A549 (cell line): ENCODE measurements around the gene COQ10A. TPM values are rescaled to one million over a fixed set of nuclear protein-coding genes. Genes with fewer than 3 reads are reported as not detected.

Experiments
- ATAC-seq, 2 experiments: fragments of 200-7000 bp in 1 of 2; fragments of >200 bp in 1 of 2; cut with Nextera tagmentation in 1 of 2; cut with Tn5 transposase in 1 of 2; 3 replicates each; pipeline versions ENCODE4 v1.8.0 to v1.9.1; 2018 to 2020; ENCODE audit warnings: mild to moderate bottlenecking in 1 of 2, moderate library complexity in 1 of 2
- CTCF ChIA-PET: fragments of 300-600 bp; sonication (Branson Sonifier 250); formaldehyde crosslinking; extraction: SDS; loops from one replicate; lab custom pipeline; 2021; ENCODE audit warnings: antibody characterized with exemption, inconsistent platforms; lab: Yijun Ruan, JAX
- POLR2A ChIA-PET: fragments of 350-600 bp; formaldehyde crosslinking; extraction: SDS; loops from one replicate; lab custom pipeline; 2021; ENCODE audit warnings: antibody characterized with exemption, inconsistent platforms; lab: Yijun Ruan, JAX
- DNase-seq, 2 experiments: peaks; one replicate each; pipeline versions ENCODE4 v3.0.0 to v3.0.0-alpha.2; 2011 to 2016; ENCODE audit warnings: low read depth in 1 of 2, low spot score in 1 of 2
- FAIRE-seq: peaks from 2 replicates; lab custom pipeline; 2011; peaks lifted over from hg19 to GRCh38; lab: Jason Lieb, UNC
- H3K27ac ChIP-seq, 2 experiments: fragments of >200 bp; sonication (Bioruptor Twin); formaldehyde crosslinking; 3 replicates each; pipeline ENCODE4 v1.5.1; 2016 to 2017
- H3K4me1 ChIP-seq: fragments of >200 bp; sonication (Bioruptor Twin); formaldehyde crosslinking; 3 replicates; pipeline ENCODE4 v1.6.1; 2016
- H3K4me2 ChIP-seq: fragments of >200 bp; sonication (Bioruptor Twin); formaldehyde crosslinking; 3 replicates; pipeline ENCODE4 v1.6.1; 2016
- H3K4me3 ChIP-seq: fragments of >200 bp; sonication (Bioruptor Twin); formaldehyde crosslinking; 3 replicates; pipeline ENCODE4 v1.5.1; 2016
- H3K9me3 ChIP-seq: fragments of >200 bp; sonication (Bioruptor Twin); formaldehyde crosslinking; 3 replicates; pipeline ENCODE4 v1.6.1; 2016
- CEBPB ChIP-seq, 2 experiments: fragments of >200 bp in 1 of 2; sonication (Bioruptor Twin) in 1 of 2; formaldehyde crosslinking in 1 of 2; IDR thresholded peaks; 2 replicates each; pipeline ENCODE4 v1.6.1; 2012 to 2016
- CHD2 ChIP-seq: fragments of 150-350 bp; IDR thresholded peaks from 2 replicates; pipeline ENCODE4 v1.6.1; 2014; ENCODE audit warnings: low read length; ENCODE audit not compliant: partially characterized antibody
- CHD4 ChIP-seq: fragments of 200-600 bp; sonication (generic); IDR thresholded peaks from 2 replicates; pipeline ENCODE4 v1.6.1; 2016; ENCODE audit warnings: antibody characterized with exemption, mild to moderate bottlenecking, borderline replicate concordance
- EP300 ChIP-seq, 2 experiments: fragments of >200 bp; sonication (Bioruptor Twin); formaldehyde crosslinking; IDR thresholded peaks; 2 replicates in 1 of 2; 3 replicates in 1 of 2; pipeline ENCODE4 v1.6.1; 2016 to 2017
- ESRRA ChIP-seq: fragments of 150-350 bp; IDR thresholded peaks from 2 replicates; pipeline ENCODE4 v1.6.1; 2014; ENCODE audit warnings: mild to moderate bottlenecking, low read length, borderline replicate concordance
- FOSL2 ChIP-seq, 2 experiments: fragments of 450-650 bp in 1 of 2; fragments of >200 bp in 1 of 2; sonication (Bioruptor Twin) in 1 of 2; formaldehyde crosslinking; IDR thresholded peaks; 2 replicates each; pipeline versions ENCODE4 v1.5.0 to v1.6.1; 2016 to 2020; ENCODE audit warnings: mild to moderate bottlenecking in 1 of 2, moderate library complexity in 1 of 2
- FOXS1 ChIP-seq: fragments of 250-450 bp; sonication (Bioruptor Pico); IDR thresholded peaks from 2 replicates; pipeline ENCODE4 v1.5.0; 2020; ENCODE audit warnings: mild to moderate bottlenecking, moderate library complexity
- GATA3 ChIP-seq: IDR thresholded peaks from 2 replicates; pipeline ENCODE4 v1.6.1; 2012; ENCODE audit warnings: borderline replicate concordance
- JUN ChIP-seq, 2 experiments: fragments of >200 bp; sonication (Bioruptor Twin); formaldehyde crosslinking; IDR thresholded peaks; 2 replicates in 1 of 2; 3 replicates in 1 of 2; pipeline ENCODE4 v1.6.1; 2016 to 2017
- KDM5A ChIP-seq: fragments of 200-600 bp; sonication (generic); IDR thresholded peaks from 2 replicates; pipeline ENCODE4 v1.6.1; 2016; ENCODE audit warnings: antibody characterized with exemption, mild to moderate bottlenecking
- MYC ChIP-seq: IDR thresholded peaks from 2 replicates; pipeline ENCODE4 v1.6.1; 2012; ENCODE audit warnings: mild to moderate bottlenecking, inconsistent platforms, low read length, improper control_type of control experiment, borderline replicate concordance
- NPAS2 ChIP-seq: fragments of 250-450 bp; sonication (Bioruptor Pico); IDR thresholded peaks from 2 replicates; pipeline ENCODE4 v1.8.0; 2022; ENCODE audit warnings: mild to moderate bottlenecking, moderate library complexity, borderline replicate concordance
- PHF8 ChIP-seq: fragments of 200-600 bp; sonication (generic); IDR thresholded peaks from 2 replicates; pipeline ENCODE4 v1.6.1; 2016; ENCODE audit warnings: low read depth, mild to moderate bottlenecking, antibody characterized with exemption, moderate library complexity, borderline replicate concordance
- POLR2A ChIP-seq: IDR thresholded peaks from 2 replicates; pipeline ENCODE4 v1.6.1; 2012; ENCODE audit warnings: mild to moderate bottlenecking, low read length
- RAD21 ChIP-seq, 2 experiments: fragments of >200 bp in 1 of 2; sonication (Bioruptor Twin) in 1 of 2; formaldehyde crosslinking in 1 of 2; IDR thresholded peaks in 1 of 2; conservative IDR thresholded peaks in 1 of 2; 2 replicates in 1 of 2; 3 replicates in 1 of 2; pipeline ENCODE4 v1.6.1; 2012 to 2018; ENCODE audit warnings: inconsistent platforms in 1 of 2
- TFCP2L1 ChIP-seq: fragments of 250-450 bp; sonication (Bioruptor Pico); IDR thresholded peaks from 2 replicates; pipeline ENCODE4 v1.5.0; 2021; ENCODE audit warnings: mild to moderate bottlenecking
- WGBS: methylation state at CpG from one replicate; pipeline ENCODE4 v1.1.6; 2017; ENCODE audit errors: missing lambda C conversion rate; 5-methylcytosine and 5-hydroxymethylcytosine counted together
- polyA plus RNA-seq, 4 experiments: library from polyadenylated mRNA; depleted of rRNA in 3 of 4; stranded (reverse); fragments of >200 nt; fragmentation: RNase III in 1 of 4; extraction: RNeasy Plus Mini Kit Qiagen cat#74134 plus additional on column Dnase treatment in 1 of 4; gene quantifications; 2 replicates in 3 of 4; 3 replicates in 1 of 4; pipeline ENCODE4 v1.2.3, GENCODE V29; 2011 to 2017
- TF ChIP-seq, protein P1 (sequence below): fragments of 250-450 bp; sonication (Bioruptor Pico); IDR thresholded peaks from 2 replicates; pipeline ENCODE4 v1.5.0; 2021; ENCODE audit warnings: mild to moderate bottlenecking, moderate library complexity, borderline replicate concordance
- TF ChIP-seq, protein P2 (sequence below): IDR thresholded peaks from 2 replicates; pipeline ENCODE4 v1.6.1; 2012
- TF ChIP-seq, protein P3 (sequence below): IDR thresholded peaks from 2 replicates; pipeline ENCODE4 v1.6.1; 2012; ENCODE audit warnings: low read depth, borderline replicate concordance
- TF ChIP-seq, protein P4 (sequence below): fragments of 200-600 bp; sonication (generic); IDR thresholded peaks from 2 replicates; pipeline ENCODE4 v1.6.1; 2016; ENCODE audit warnings: antibody characterized with exemption, mild to moderate bottlenecking, moderate library complexity
- TF ChIP-seq, protein P5 (sequence below): IDR thresholded peaks from 2 replicates; pipeline ENCODE4 v1.6.1; 2012
- TF ChIP-seq, protein P6 (sequence below): fragments of 450-650 bp; IDR thresholded peaks from 2 replicates; pipeline ENCODE4 v1.6.1; 2014; ENCODE audit warnings: antibody characterized with exemption
- TF ChIP-seq, protein P7 (sequence below): fragments of 250-450 bp; sonication (Bioruptor Pico); IDR thresholded peaks from 2 replicates; pipeline ENCODE4 v1.5.0; 2020; ENCODE audit warnings: low read depth, mild to moderate bottlenecking, moderate library complexity
- TF ChIP-seq, protein P8 (sequence below): fragments of >200 bp; sonication (Bioruptor Twin); formaldehyde crosslinking; IDR thresholded peaks from 3 replicates; pipeline ENCODE4 v1.6.1; 2016

COQ10A gene
- polyA plus RNA-seq, 2 of the 4 experiments (the other 2 are of a cell fraction): 23.5 to 40.9 TPM

DNA sequence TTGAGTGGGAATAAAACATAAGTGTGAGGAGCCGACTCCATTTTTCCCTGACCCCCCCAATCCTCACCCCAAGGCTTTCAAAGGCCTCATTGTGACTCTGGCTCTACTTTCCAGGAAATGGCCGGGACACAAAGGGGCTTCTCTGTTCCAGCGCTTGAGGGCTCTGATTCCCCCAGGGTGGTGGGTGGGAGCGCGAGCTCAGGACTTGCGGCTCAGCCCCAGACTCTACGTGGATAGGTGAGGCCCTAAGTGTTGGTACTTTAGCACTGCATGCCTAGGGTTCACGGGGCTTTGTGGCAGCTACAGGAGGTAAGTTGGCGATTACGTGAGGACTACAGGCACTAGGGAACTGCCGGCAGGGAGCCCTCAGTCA lies 48.5 kb downstream of the COQ10A start (continued):
- TF ChIP-seq, protein P1, sequence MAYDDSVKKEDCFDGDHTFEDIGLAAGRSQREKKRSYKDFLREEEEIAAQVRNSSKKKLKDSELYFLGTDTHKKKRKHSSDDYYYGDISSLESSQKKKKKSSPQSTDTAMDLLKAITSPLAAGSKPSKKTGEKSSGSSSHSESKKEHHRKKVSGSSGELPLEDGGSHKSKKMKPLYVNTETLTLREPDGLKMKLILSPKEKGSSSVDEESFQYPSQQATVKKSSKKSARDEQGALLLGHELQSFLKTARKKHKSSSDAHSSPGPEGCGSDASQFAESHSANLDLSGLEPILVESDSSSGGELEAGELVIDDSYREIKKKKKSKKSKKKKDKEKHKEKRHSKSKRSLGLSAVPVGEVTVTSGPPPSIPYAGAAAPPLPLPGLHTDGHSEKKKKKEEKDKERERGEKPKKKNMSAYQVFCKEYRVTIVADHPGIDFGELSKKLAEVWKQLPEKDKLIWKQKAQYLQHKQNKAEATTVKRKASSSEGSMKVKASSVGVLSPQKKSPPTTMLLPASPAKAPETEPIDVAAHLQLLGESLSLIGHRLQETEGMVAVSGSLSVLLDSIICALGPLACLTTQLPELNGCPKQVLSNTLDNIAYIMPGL: no peak
- TF ChIP-seq EP300 (IDR thresholded peaks at IDR 0.05) (no peak), RAD21 (conservative IDR thresholded peaks at IDR 0.05 in 1 of 2, IDR thresholded peaks at IDR 0.05 in 1 of 2) (no peak)

DNA sequence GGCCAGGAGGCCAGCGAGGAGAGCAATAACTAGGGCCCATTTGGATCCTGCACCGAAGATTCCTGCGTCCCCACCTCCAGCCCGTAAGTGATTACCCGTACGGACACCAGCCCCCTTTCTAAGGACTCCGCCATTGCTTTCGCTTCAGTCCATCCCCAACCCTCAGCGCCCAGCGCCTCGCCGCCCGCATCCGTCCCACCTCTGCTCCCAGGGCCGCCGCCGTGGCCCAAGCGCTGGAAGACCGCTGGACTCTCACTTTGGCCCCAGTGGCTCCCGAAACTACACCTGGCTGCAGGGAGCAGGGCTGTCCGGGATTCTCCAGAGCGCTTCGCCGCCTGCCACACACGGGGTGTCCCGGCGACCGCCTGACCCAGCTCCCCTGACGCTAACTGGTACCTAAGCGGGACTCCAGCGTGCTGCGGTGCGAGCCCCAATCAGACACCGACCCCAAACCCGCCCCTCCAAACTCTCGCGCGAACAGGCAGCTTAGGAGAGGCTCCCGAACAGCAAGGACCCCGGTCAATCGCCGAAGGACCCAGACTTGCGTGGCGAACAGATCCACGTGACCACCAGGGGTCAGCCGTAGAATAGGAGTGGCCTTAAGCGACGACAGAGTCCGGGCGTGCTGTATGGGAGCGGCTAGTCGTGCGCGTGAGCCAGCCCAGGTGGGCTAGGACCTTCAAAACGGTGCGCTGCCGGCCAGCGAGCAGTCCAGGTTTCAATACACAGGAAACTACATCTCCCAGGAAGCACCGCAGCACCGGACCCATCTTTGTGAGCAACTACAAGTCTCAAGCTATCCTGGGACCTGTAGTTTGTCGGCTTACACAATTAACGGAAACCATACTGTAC lies 49.1 kb downstream of the COQ10A start, which contains the start of gene CNPY2:
Gene CNPY2 (minus strand): TSS at position 367 of the 852 bp plus-strand sequence. CDS start 771 bp downstream, outside the sequence.
- H3K4me2 ChIP-seq: peak within 1 kb of the TSS; percentile 79
- peaks cover 11% of the 10 kb centered on the region for H3K4me1 ChIP-seq
- H3K9me3 ChIP-seq: no peaks in the 10 kb centered on the region
- peak; percentile 97 for ATAC-seq
- peak within 1 kb of the TSS; percentile 94 to 96 for H3K27ac ChIP-seq
- FAIRE-seq: peak; percentile 56
- H3K4me3 ChIP-seq: peak within 1 kb of the TSS; percentile 93
- DNase-seq: peak; percentile 97 to 100
- 2% methylated on average over 58 of the region's 62 CpGs for WGBS
- CTCF ChIA-PET: interaction anchor here (0.5 to 2.5 kb wide), 16 partner anchors 10 to 152 kb away, joined by 3 to 14 read pairs (median 4); partner anchors contain the start of genes ANKRD52, MIP, PAN2 and SMARCC2
- POLR2A ChIA-PET: interaction anchor here (0.6 to 3.1 kb wide), 16 partner anchors 8 to 402 kb away, joined by 3 to 20 read pairs (median 5); partner anchors contain the start of genes COQ10A, CS, IL23A and PA2G4
- peak; percentile 93 for TF ChIP-seq CHD2
- TF ChIP-seq, protein P2, sequence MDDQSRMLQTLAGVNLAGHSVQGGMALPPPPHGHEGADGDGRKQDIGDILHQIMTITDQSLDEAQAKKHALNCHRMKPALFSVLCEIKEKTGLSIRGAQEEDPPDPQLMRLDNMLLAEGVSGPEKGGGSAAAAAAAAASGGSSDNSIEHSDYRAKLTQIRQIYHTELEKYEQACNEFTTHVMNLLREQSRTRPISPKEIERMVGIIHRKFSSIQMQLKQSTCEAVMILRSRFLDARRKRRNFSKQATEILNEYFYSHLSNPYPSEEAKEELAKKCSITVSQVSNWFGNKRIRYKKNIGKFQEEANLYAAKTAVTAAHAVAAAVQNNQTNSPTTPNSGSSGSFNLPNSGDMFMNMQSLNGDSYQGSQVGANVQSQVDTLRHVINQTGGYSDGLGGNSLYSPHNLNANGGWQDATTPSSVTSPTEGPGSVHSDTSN: peak; percentile 43
- TF ChIP-seq FOSL2 (IDR thresholded peaks at IDR 0.05): no peak
- no peak for TF ChIP-seq FOSL2 (CRISPR knock-in tag; IDR thresholded peaks at IDR 0.05)
- TF ChIP-seq, protein P3, sequence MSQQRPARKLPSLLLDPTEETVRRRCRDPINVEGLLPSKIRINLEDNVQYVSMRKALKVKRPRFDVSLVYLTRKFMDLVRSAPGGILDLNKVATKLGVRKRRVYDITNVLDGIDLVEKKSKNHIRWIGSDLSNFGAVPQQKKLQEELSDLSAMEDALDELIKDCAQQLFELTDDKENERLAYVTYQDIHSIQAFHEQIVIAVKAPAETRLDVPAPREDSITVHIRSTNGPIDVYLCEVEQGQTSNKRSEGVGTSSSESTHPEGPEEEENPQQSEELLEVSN: peak; percentile 66; the same call in 1 of the 2 replicates
- TF ChIP-seq JUN (IDR thresholded peaks at IDR 0.05): peak; percentile 74 to 84; a peak in 4 of 5 replicates
- TF ChIP-seq, protein P4, sequence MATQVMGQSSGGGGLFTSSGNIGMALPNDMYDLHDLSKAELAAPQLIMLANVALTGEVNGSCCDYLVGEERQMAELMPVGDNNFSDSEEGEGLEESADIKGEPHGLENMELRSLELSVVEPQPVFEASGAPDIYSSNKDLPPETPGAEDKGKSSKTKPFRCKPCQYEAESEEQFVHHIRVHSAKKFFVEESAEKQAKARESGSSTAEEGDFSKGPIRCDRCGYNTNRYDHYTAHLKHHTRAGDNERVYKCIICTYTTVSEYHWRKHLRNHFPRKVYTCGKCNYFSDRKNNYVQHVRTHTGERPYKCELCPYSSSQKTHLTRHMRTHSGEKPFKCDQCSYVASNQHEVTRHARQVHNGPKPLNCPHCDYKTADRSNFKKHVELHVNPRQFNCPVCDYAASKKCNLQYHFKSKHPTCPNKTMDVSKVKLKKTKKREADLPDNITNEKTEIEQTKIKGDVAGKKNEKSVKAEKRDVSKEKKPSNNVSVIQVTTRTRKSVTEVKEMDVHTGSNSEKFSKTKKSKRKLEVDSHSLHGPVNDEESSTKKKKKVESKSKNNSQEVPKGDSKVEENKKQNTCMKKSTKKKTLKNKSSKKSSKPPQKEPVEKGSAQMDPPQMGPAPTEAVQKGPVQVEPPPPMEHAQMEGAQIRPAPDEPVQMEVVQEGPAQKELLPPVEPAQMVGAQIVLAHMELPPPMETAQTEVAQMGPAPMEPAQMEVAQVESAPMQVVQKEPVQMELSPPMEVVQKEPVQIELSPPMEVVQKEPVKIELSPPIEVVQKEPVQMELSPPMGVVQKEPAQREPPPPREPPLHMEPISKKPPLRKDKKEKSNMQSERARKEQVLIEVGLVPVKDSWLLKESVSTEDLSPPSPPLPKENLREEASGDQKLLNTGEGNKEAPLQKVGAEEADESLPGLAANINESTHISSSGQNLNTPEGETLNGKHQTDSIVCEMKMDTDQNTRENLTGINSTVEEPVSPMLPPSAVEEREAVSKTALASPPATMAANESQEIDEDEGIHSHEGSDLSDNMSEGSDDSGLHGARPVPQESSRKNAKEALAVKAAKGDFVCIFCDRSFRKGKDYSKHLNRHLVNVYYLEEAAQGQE: peak; percentile 88
- no peak for TF ChIP-seq ESRRA
- no peak for TF ChIP-seq CHD4
- TF ChIP-seq RAD21 (conservative IDR thresholded peaks at IDR 0.05 in 1 of 2, IDR thresholded peaks at IDR 0.05 in 1 of 2): peak; percentile 30 to 54; a peak in 2 of 5 replicates
- TF ChIP-seq, protein P5, sequence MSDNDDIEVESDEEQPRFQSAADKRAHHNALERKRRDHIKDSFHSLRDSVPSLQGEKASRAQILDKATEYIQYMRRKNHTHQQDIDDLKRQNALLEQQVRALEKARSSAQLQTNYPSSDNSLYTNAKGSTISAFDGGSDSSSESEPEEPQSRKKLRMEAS: peak; percentile 93
- no peak for TF ChIP-seq FOXS1 (CRISPR knock-in tag)
- no peak for TF ChIP-seq TFCP2L1
- TF ChIP-seq, protein P6, sequence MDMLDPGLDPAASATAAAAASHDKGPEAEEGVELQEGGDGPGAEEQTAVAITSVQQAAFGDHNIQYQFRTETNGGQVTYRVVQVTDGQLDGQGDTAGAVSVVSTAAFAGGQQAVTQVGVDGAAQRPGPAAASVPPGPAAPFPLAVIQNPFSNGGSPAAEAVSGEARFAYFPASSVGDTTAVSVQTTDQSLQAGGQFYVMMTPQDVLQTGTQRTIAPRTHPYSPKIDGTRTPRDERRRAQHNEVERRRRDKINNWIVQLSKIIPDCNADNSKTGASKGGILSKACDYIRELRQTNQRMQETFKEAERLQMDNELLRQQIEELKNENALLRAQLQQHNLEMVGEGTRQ: peak; percentile 91
- peak; percentile 45 for TF ChIP-seq KDM5A
- TF ChIP-seq EP300 (IDR thresholded peaks at IDR 0.05): no peak
- TF ChIP-seq MYC: peak; percentile 20; the same call in 1 of the 2 replicates
- TF ChIP-seq CEBPB (IDR thresholded peaks at IDR 0.05): 0 out of 4 replicates have a peak, but pooled peaks of 1 of the 2 experiments have one; percentile 40
- 0 out of 2 replicates have a peak, but pooled peaks have one; percentile 34 for TF ChIP-seq GATA3
- TF ChIP-seq NPAS2: peak; percentile 79
- TF ChIP-seq PHF8: peak; percentile 63; the same call in 1 of the 2 replicates
- TF ChIP-seq, protein P7, sequence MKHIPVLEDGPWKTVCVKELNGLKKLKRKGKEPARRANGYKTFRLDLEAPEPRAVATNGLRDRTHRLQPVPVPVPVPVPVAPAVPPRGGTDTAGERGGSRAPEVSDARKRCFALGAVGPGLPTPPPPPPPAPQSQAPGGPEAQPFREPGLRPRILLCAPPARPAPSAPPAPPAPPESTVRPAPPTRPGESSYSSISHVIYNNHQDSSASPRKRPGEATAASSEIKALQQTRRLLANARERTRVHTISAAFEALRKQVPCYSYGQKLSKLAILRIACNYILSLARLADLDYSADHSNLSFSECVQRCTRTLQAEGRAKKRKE (CRISPR knock-in tag): no peak
- TF ChIP-seq, protein P8, sequence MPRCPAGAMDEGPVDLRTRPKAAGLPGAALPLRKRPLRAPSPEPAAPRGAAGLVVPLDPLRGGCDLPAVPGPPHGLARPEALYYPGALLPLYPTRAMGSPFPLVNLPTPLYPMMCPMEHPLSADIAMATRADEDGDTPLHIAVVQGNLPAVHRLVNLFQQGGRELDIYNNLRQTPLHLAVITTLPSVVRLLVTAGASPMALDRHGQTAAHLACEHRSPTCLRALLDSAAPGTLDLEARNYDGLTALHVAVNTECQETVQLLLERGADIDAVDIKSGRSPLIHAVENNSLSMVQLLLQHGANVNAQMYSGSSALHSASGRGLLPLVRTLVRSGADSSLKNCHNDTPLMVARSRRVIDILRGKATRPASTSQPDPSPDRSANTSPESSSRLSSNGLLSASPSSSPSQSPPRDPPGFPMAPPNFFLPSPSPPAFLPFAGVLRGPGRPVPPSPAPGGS: peak; percentile 36; the same call in 1 of the 3 replicates
- peak; percentile 88 for TF ChIP-seq POLR2A
